Measurements from ENCODE around the gene ATF7IP2.
"Not testable (repeated sequence)": the region's sequence is repeated elsewhere in the genome, so short reads cannot be mapped to it uniquely, and the experiment has no call there.

ATF7IP2 gene

GRCh38 chr16:10447289-10447688 lies 61.4 kb downstream of the ATF7IP2 start:
- DNase-seq (ENCODE audit: low spot score) = no peak
- no peak overlapping the region for H3K23ac ChIP-seq (ENCODE audit: low read depth, low read length, poor library complexity)
- no peak overlapping the region for H3K4me2 ChIP-seq (ENCODE audit: insufficient read depth, low read length, poor library complexity, severe bottlenecking)
- H3K36me3 ChIP-seq (replicated peaks in 1 of 2; ENCODE audit: control insufficient read depth in 2 of 2, insufficient read depth in 2 of 2, low read length in 2 of 2) = peaks cover 9 to 55% of the 10 kb centered on the region in 2 donors
- H2BK12ac ChIP-seq (ENCODE audit: low read length) = no peak overlapping the region
- H3K79me1 ChIP-seq (ENCODE audit: low read depth, low read length) = no peaks in the 10 kb centered on the region
- whole genome bisulfite sequencing, 2 donors (ENCODE audit: extremely low coverage in 2 of 2, insufficient read length in 2 of 2, insufficient replicate concordance in 1 of 2) = no CpG with 5 or more reads among the region's 9 CpGs
- H4K8ac ChIP-seq (ENCODE audit: low read depth, low read length) = no peak overlapping the region
- no peak overlapping the region for H3K14ac ChIP-seq (ENCODE audit: low read length)
- no peak overlapping the region for H2BK5ac ChIP-seq (ENCODE audit: low read length)
- H2BK15ac ChIP-seq (ENCODE audit: low read length) = no peak overlapping the region
- no peak overlapping the region for H4K91ac ChIP-seq (ENCODE audit: low read depth, low read length, poor library complexity)
- no peak overlapping the region for H3K27ac ChIP-seq (replicated peaks; ENCODE audit: low read length)
- H3K4me3 ChIP-seq (ENCODE audit: low read length in 2 of 2) = no peak overlapping the region
- no peaks in the 10 kb centered on the region for H3K4me1 ChIP-seq (ENCODE audit: control insufficient read depth in 2 of 2, insufficient read depth in 1 of 2, low read depth in 1 of 2, low read length in 2 of 2)
- H2BK120ac ChIP-seq (ENCODE audit: low read depth, low read length) = no peak overlapping the region
- peaks cover 25 to 36% of the 10 kb centered on the region in 2 donors for H3K9me3 ChIP-seq (replicated peaks in 1 of 2; ENCODE audit: control insufficient read depth in 2 of 2, insufficient read depth in 1 of 2, low read depth in 1 of 2, low read length in 2 of 2)
- H2AK5ac ChIP-seq (ENCODE audit: low read depth, low read length) = no peak overlapping the region
- H3K9ac ChIP-seq (ENCODE audit: low read depth, low read length, poor library complexity) = no peak overlapping the region
- no peaks in the 10 kb centered on the region for H3K27me3 ChIP-seq (ENCODE audit: control insufficient read depth in 3 of 3, insufficient read depth in 3 of 3, low read depth in 1 of 3, low read length in 3 of 3)
- H3K4ac ChIP-seq (ENCODE audit: low read length) = no peak overlapping the region
- no peak overlapping the region for H3K18ac ChIP-seq (ENCODE audit: low read length)
- no peak overlapping the region for H2AFZ ChIP-seq (ENCODE audit: low read length)

GRCh38 chr16:10452208-10453158 lies 66.6 kb downstream of the ATF7IP2 start:
- not testable (repeated sequence) for H3K14ac ChIP-seq (ENCODE audit: low read length); DNase-seq (ENCODE audit: low spot score); H2AFZ ChIP-seq (ENCODE audit: low read length); H3K4me2 ChIP-seq (ENCODE audit: insufficient read depth, low read length, poor library complexity, severe bottlenecking); H4K8ac ChIP-seq (ENCODE audit: low read depth, low read length); H3K23ac ChIP-seq (ENCODE audit: low read depth, low read length, poor library complexity); H2BK12ac ChIP-seq (ENCODE audit: low read length); H3K9me3 ChIP-seq (replicated peaks in 1 of 2; ENCODE audit: control insufficient read depth in 2 of 2, insufficient read depth in 1 of 2, low read depth in 1 of 2, low read length in 2 of 2); H3K27me3 ChIP-seq (ENCODE audit: control insufficient read depth in 3 of 3, insufficient read depth in 3 of 3, low read depth in 1 of 3, low read length in 3 of 3); H3K4me1 ChIP-seq (ENCODE audit: control insufficient read depth in 2 of 2, insufficient read depth in 1 of 2, low read depth in 1 of 2, low read length in 2 of 2); H2BK5ac ChIP-seq (ENCODE audit: low read length); H3K4me3 ChIP-seq (ENCODE audit: low read length in 2 of 2); H3K4ac ChIP-seq (ENCODE audit: low read length); H4K91ac ChIP-seq (ENCODE audit: low read depth, low read length, poor library complexity); H2BK15ac ChIP-seq (ENCODE audit: low read length); H3K27ac ChIP-seq (replicated peaks; ENCODE audit: low read length); H3K18ac ChIP-seq (ENCODE audit: low read length); H3K9ac ChIP-seq (ENCODE audit: low read depth, low read length, poor library complexity); H2BK120ac ChIP-seq (ENCODE audit: low read depth, low read length); H3K79me1 ChIP-seq (ENCODE audit: low read depth, low read length); H2AK5ac ChIP-seq (ENCODE audit: low read depth, low read length)
- peaks cover 3 to 35% of the 10 kb centered on the region in 2 donors for H3K36me3 ChIP-seq (replicated peaks in 1 of 2; ENCODE audit: control insufficient read depth in 2 of 2, insufficient read depth in 2 of 2, low read length in 2 of 2)
- no CpG with 5 or more reads among the region's 13 CpGs for WGBS, 2 donors (ENCODE audit: extremely low coverage in 2 of 2, insufficient read length in 2 of 2, insufficient replicate concordance in 1 of 2)

GRCh38 chr16:10453159-10453510 lies 67.3 kb downstream of the ATF7IP2 start:
- Histone ChIP-seq H2BK15ac (ENCODE audit: low read length) (no peak overlapping the region), H3K9me3 (replicated peaks in 1 of 2; ENCODE audit: control insufficient read depth in 2 of 2, insufficient read depth in 1 of 2, low read depth in 1 of 2, low read length in 2 of 2) (peaks cover 0 to 3% of the 10 kb centered on the region in 2 donors), H3K23ac (ENCODE audit: low read depth, low read length, poor library complexity) (no peak overlapping the region), H2BK5ac (ENCODE audit: low read length) (no peak overlapping the region), H3K4ac (ENCODE audit: low read length) (no peak overlapping the region), H3K9ac (ENCODE audit: low read depth, low read length, poor library complexity) (no peak overlapping the region), H3K27ac (replicated peaks; ENCODE audit: low read length) (no peak overlapping the region), H4K91ac (ENCODE audit: low read depth, low read length, poor library complexity) (no peak overlapping the region), H3K18ac (ENCODE audit: low read length) (no peak overlapping the region), H3K27me3 (ENCODE audit: control insufficient read depth in 3 of 3, insufficient read depth in 3 of 3, low read depth in 1 of 3, low read length in 3 of 3) (no peaks in the 10 kb centered on the region), H3K14ac (ENCODE audit: low read length) (no peak overlapping the region), H2AFZ (ENCODE audit: low read length) (no peak overlapping the region), H3K36me3 (replicated peaks in 1 of 2; ENCODE audit: control insufficient read depth in 2 of 2, insufficient read depth in 2 of 2, low read length in 2 of 2) (peaks cover 3 to 30% of the 10 kb centered on the region in 2 donors), H4K8ac (ENCODE audit: low read depth, low read length) (no peak overlapping the region), H2AK5ac (ENCODE audit: low read depth, low read length) (no peak overlapping the region), H3K4me3 (ENCODE audit: low read length in 2 of 2) (no peak overlapping the region), H3K4me2 (ENCODE audit: insufficient read depth, low read length, poor library complexity, severe bottlenecking) (no peak overlapping the region), H3K4me1 (ENCODE audit: control insufficient read depth in 2 of 2, insufficient read depth in 1 of 2, low read depth in 1 of 2, low read length in 2 of 2) (peaks cover 0 to 2% of the 10 kb centered on the region in 2 donors), H2BK120ac (ENCODE audit: low read depth, low read length) (no peak overlapping the region), H3K79me1 (ENCODE audit: low read depth, low read length) (no peaks in the 10 kb centered on the region), H2BK12ac (ENCODE audit: low read length) (no peak overlapping the region)
- WGBS, 2 donors (ENCODE audit: extremely low coverage in 2 of 2, insufficient read length in 2 of 2, insufficient replicate concordance in 1 of 2) = no CpG with 5 or more reads among the region's 6 CpGs
- no peak for DNase-seq (ENCODE audit: low spot score)

GRCh38 chr16:10465821-10466220 lies 80.0 kb downstream of the ATF7IP2 start:
- no peak overlapping the region for H2AFZ ChIP-seq (ENCODE audit: low read length)
- H3K4ac ChIP-seq (ENCODE audit: low read length) = no peak overlapping the region
- H2BK5ac ChIP-seq (ENCODE audit: low read length) = no peak overlapping the region
- H2BK120ac ChIP-seq (ENCODE audit: low read depth, low read length) = no peak overlapping the region
- H3K23ac ChIP-seq (ENCODE audit: low read depth, low read length, poor library complexity) = no peak overlapping the region
- H4K8ac ChIP-seq (ENCODE audit: low read depth, low read length) = no peak overlapping the region
- no peak for DNase-seq (ENCODE audit: low spot score)
- WGBS, 2 donors (ENCODE audit: extremely low coverage in 2 of 2, insufficient read length in 2 of 2, insufficient replicate concordance in 1 of 2) = no CpG with 5 or more reads among the region's 2 CpGs
- H3K18ac ChIP-seq (ENCODE audit: low read length) = no peak overlapping the region
- H3K36me3 ChIP-seq (replicated peaks in 1 of 2; ENCODE audit: control insufficient read depth in 2 of 2, insufficient read depth in 2 of 2, low read length in 2 of 2) = peaks cover 0 to 13% of the 10 kb centered on the region in 2 donors
- no peak overlapping the region for H3K14ac ChIP-seq (ENCODE audit: low read length)
- H3K27me3 ChIP-seq (ENCODE audit: control insufficient read depth in 3 of 3, insufficient read depth in 3 of 3, low read depth in 1 of 3, low read length in 3 of 3) = no peaks in the 10 kb centered on the region
- no peak overlapping the region for H3K9ac ChIP-seq (ENCODE audit: low read depth, low read length, poor library complexity)
- H3K27ac ChIP-seq (replicated peaks; ENCODE audit: low read length) = no peak overlapping the region
- no peaks in the 10 kb centered on the region for H3K79me1 ChIP-seq (ENCODE audit: low read depth, low read length)
- no peak overlapping the region for H2BK15ac ChIP-seq (ENCODE audit: low read length)
- H3K4me3 ChIP-seq (ENCODE audit: low read length in 2 of 2) = no peak overlapping the region
- H2BK12ac ChIP-seq (ENCODE audit: low read length) = no peak overlapping the region
- H3K4me2 ChIP-seq (ENCODE audit: insufficient read depth, low read length, poor library complexity, severe bottlenecking) = no peak overlapping the region
- no peak overlapping the region for H2AK5ac ChIP-seq (ENCODE audit: low read depth, low read length)
- H3K9me3 ChIP-seq (replicated peaks in 1 of 2; ENCODE audit: control insufficient read depth in 2 of 2, insufficient read depth in 1 of 2, low read depth in 1 of 2, low read length in 2 of 2) = no peaks in the 10 kb centered on the region
- H3K4me1 ChIP-seq (ENCODE audit: control insufficient read depth in 2 of 2, insufficient read depth in 1 of 2, low read depth in 1 of 2, low read length in 2 of 2) = no peaks in the 10 kb centered on the region
- H4K91ac ChIP-seq (ENCODE audit: low read depth, low read length, poor library complexity) = no peak overlapping the region

Data from neuronal stem cell (in vitro differentiated cells).